ENCODE results near the gene TAB3.
A peak's percentile ranks its signal among the peaks of the same experiment; 100 is the strongest.

DNA sequence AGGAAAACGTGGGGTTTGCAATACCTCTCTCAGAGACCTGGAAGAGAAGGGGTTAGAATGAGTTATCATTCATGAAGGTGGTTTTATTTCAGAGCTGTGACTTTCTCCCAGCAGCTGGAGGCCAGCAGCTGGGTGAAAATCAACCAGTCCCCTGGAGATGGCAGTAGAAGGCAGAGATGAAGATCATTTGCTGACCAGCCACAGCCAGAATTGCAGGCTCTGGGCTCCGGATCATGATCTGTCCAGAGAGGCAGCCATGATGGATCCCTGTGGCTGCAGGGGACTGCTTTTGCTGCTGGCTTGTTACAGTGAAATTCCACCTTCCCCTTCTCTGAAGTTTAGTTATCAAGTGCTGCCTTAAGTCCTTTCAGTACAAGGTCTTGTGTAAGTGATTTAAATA is 46.9 kb upstream of the TAB3 start:
- TF ChIP-seq POLR2A (IDR thresholded peaks at IDR 0.05) (no peak), CTCF (IDR thresholded peaks at IDR 0.05) (peak in 2 of 6 experiments; percentile 8 to 19)

Data from adrenal gland (tissue), 5 donors.